ENCODE measurements around the gene FAM171A2.
"Not testable (repeated sequence)": the region's sequence is repeated elsewhere in the genome, so short reads cannot be mapped to it uniquely, and the experiment has no call there.

Gene FAM171A2

DNA sequence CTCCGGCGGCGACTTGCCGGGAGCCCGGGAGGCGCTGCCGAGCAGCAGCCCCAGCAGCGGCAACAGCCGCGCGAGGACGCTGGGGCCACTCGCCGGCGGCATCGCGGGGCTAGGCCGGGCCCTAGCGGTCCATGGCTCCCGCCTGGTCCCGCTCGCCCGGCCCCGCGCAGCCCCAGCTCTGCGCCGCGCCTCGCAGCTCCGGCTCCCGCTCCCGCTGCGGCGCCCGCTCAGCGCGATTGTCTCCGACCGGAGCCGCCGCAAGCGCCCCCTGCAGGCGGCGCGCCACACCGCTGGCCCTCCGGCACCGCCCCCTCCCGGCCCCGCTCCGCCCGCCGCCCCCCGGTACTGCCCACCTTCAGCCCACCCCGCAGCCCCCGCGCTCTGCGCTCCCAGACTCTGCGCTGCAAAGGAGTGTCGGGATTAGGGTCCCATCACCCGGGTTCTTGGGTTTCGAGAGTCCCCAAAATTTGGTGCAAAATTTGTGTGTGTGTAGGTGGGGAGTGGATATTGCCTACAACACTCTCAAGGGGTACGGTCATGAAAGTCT lies at the start of gene FAM171A2:
TSS of gene FAM171A2 (minus strand) at position 241 of the 547 bp plus-strand sequence. CDS start at position 102, 139 bp downstream.
- DNase-seq, result peak; percentile 26

DNA sequence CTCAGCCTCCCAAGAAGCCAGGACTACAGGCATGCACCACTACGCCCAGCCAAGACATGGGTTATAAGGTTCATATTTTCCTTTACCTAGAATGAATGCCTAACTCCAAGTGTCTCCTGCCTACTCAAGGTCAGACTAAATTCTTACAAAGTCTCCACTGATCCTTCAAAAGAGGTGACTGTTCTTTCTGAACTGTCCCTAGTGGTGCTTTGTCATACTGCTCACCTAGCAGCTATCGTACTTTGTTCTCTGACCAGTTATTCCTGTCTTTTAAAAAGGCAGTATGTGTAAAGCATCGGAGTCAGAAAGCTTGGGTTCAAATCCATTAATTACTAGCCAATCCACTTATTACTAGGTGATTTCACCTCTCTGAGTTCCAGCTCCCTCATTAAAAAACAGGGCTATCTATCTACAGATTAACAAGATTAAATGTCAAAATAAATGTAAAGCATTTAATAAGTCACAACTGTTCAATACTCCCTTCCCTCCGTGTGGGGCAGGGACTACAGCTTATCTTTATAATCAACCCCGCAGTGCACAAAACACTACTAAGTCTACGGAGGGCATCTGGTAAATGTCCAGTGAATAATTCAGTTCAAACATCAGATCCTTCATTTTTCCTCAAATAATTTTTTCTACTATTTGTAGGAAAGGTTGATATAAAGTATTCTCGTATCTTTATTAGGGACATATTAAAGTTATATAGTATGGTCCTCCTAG lies 45.8 kb upstream of the FAM171A2 start:
- DNase-seq, result no peak

DNA sequence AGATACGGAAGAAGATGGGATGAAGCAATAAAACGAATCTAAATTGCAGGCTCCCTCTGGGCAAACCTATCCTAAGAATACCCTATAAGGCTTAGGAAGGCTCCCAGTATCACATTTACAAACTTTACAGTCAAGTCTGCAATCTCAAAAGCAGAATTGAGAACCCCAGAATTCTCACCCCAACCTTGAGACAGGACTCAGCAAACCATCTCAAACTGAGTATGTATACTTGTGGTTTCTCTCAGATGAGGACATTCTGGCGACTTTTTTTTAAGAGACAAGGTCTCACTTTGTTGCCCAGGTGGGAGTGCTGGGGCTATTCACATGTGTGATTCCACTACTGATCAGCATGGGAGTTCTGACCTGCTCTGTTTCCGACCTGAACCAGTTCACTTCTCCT lies 45.1 kb upstream of the FAM171A2 start:
- DNase-seq, result no peak

DNA sequence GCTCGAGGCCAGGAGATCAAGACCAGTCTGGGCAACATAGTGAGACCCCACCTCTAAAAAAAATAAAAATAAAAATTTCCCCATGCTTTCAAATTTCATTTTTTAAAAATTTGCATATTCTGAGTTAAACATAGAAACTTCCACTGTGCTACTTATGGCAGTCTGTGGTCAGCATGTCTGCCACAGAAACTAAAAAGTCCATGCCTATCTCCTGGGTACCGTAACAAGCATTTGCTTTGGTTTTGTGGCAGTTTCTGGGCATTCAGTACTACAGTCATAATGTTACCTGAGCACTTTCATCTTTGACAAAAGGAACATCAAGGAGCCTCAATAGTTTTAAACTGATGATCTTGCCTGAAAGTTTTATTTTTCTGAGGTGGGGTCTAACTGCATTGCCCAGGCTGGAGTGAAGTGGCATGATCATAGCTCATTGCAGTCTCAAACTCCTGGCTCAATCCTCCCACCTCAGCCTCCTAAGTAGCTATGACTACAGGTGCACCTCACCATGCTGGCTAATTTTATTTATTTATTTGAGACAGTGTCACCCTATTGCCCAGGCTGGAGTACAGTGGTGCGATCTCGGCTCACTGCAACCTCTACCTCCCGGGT lies 39.0 kb upstream of the FAM171A2 start:
- DNase-seq, result no peak

DNA sequence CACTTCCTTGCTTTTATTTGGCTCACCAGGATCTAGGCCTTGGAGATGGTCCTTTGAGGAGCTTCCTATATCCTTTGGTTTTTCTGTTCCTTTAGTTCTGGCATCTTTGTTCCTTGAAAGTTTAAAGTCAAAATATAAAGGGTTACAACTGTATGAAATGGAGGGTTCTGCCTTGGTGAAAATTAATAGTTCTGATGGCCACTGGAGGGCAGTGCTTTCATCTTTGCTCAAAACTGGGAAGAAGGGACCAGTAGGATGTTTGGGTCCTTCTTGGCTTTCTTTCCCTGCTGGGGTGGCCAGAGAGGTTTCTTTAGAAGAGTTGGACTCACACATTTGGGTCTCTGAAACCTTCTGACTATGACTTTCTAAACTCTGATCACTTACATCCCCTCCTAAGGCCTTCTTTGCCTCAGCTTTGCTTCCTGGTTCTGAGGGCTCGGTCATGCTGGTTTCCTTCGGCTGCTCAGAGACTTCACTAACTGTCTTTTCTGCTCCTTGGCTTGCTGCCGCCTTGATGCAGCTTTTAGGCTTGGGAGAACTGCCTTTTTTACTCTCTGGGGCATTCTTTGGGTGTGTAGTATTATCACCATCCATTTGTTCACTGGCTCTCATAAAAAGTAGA lies 36.7 kb upstream of the FAM171A2 start:
- DNase-seq, result no peak

DNA sequence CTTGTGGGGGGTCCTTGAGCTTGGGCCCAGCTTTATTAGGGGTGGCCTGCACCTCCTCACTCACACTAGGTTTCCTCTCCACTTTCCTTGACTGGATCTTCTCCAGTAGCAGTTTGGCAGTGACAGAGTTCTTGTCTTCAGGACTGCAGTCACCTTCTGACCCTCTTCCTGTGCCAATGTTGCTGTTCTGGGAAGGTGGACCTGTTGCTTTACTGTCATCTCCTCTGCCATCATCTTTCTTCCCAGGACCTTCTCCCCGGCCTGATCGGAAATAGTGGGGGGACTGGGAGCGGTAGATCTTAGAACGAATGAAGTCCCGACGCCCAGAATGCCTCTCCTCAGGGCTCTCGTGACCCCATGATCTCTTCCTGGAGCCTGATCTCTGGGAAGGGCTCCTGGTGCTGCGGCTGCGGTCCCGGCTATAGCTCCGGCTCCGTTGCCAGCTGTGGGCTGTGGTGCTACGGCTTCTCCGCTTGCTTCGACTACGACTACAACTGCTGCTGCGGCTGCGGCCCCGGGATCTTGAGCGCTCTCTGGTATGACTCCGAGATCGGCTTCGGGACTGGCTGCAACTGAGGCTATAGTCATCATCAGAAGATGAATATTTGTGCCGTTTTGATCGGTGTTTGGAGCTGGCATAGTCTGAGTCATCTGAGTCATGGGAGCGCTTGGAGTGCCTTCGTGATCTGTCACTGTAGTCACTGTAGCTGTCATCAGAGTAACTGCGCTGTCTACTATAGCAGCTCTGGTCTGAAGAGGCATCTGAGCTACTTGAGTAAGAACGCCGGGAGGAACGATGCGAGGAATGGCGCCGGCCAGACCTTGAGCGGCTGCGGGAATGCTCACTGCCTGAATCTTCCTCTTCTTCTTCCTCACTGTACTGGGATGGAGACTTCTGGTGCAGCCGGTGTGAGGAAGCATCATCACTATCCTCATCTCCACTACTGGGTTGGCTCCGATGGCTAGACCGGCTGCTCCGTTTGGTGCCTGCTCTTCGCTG lies 35.3 kb upstream of the FAM171A2 start:
- no peak for DNase-seq

DNA sequence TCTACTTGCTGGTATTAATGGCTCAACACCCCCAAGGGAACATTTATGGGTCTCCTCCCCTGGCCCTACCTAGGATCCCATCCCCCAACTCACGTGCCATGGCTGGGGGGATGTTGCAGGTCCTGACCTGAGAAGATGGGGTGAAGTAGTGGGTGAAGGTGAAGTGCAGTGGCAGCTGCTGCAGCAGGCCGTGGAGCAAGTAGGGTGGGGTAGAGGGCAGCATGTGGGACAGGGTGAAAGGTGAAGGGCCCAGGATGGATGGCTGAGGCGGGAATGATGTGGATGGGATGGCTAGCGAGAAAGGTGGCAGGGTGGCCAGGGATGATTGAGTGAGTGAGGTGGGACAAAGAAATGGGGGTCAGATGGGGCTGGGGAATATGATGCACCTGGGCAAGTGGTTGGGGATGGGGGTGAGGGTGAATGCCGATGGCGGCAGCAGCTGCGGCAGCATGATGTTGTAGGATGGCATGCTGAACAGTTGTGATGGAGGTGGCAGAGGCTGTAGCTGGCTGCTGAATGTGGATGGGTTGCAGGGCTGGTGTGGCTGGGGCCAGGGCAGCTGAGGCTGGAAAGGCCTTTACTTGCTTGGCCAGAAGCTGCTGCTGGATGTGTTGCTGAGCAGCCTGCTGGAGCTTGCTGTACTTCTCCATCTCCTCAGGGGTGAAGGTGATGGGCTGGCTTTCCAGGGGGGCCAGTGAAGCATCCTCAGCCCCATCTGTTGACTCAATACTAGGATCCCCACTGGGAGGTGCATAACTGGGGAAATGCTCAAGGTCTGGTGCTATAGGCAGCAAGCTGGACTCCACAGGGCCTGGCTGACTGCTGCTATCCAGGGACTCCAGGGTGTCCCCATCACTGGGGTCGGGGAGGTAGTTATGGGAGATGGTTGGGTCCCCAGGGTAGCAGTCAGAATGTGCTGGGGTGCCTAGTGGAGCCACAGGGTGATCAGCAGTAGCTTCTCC lies 34.1 kb upstream of the FAM171A2 start:
- DNase-seq, result no peak

DNA sequence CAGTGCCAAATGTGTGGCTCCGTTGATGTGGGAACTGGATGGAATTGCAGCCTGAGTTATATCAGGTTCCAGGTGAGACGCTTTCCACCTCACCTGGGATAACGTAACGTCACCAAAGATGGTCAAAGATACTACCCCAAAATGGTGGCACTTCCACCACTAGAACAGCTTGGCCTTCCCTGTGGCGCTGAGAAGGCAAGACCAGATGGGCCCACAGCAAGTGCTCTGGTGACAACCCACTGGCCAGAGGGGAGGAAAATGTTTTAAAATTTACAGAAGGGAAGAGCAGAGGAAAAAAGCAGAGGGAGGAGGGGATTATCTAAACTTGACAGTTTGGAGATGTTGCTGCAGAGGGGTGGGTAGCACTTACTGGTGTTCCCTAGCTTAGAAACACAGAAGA lies 33.3 kb upstream of the FAM171A2 start:
- DNase-seq, result no peak

DNA sequence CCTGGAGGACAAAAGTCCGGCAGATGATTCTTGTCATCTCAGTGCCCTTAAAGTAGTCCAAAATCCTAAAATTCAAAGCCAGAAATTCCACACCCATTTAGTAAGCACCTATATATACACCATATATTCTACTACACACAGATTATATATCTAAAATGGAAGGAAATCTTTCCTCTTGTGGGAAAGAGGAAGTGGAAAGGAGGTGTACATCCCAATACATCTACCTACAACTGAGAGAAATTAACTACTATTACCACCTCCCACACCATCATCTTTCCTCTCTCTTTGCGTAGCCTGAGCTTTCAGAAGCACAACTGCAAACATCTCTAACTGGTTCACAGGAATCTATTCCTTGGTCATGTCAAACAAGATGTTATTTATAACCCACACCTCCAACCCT lies 31.2 kb upstream of the FAM171A2 start:
- no peak for DNase-seq

DNA sequence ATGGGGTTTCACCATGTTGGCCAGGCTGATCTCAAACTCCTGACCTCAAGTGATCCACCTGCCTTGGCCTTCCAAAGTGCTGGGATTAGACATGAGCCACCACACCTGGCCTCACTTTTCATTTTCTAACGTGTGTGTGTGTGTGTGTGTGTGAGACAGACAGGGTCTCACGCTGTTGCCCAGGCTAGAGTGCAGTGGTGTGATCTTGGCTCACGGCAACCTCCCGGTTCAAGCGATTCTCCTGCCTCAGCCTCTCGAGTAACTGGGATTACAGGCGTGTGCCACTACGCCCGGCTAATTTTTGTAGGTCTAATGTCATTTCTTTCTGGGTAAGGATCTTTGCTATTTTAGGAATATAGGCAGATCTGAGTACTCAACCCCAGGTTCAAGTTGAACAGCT lies 30.5 kb upstream of the FAM171A2 start:
- not testable (repeated sequence) for DNase-seq

DNA sequence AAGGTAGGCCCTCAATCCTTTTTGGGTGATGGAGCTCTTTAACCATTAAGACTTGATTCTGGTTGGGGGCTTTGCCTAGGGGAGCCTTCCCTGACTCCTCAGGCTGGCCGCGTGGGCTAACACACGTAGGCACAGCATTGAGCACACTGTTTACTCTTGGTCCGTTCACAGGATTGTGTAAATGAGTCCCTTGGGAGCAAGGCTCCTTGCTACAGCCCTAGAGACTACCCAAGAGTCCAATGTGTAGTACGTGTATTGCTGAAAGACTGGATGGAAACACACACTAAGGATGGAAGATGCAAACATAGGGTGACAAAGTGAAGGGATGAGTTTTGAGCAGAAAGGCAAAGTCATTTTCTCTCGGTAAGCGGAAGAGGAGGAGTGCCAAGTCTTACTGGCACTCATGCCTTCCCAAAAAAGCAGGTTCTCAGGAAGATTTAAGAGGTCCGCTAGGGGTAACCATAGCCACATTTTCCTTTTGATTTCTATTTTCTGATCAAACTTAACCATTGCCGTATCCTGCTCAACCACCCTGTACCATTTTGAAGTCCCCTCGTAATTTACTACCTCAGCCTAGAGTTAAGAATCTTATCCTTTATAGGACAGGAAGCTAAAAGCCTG lies 26.7 kb upstream of the FAM171A2 start:
- no peak for DNase-seq

DNA sequence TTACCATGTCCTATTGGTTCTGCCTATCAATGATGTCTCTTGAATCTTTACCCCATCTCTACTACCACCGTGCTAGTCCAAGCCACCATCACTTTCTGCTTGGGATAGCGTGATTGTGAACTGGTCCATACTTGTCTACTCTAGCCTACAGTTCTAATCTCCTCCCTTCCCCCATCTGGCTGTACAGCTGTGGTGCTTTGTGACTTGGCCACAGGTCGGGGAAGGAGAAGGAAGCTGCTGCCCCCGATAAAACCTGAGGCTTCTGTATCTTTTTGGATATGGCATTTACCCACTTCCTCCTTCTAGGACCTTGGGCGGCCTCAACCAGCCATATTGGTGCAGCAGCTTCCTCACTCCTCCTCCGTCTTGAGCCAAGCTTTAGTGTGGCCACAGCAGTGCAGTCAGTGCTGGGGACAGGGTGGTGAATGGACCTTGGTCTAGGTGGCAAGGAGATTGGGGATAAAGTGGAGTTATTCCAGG lies 26.1 kb upstream of the FAM171A2 start:
- DNase-seq, result no peak

DNA sequence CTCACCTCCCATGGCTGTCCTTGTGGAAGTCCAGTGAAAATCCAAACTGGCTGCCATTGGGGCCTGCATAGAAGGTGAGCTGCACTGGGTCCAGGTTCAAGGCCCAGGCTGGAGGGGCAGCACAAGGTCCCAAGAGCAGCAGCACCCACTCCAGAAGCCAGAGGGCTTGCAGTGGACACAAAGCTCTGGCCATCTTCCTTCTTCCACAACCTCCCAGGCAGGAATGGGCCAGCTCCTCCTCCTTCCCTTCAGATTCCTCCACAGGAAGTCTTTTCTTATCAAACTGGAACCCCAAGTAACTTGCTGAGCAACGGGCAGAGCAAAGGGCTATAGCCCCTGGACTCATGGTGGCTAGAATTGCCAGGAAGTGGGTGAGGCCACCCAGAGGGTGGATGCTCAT lies 25.6 kb upstream of the FAM171A2 start, which contains the start of gene ITGA2B:
TSS of gene ITGA2B (minus strand) at position 369 of the 400 bp plus-strand sequence. CDS start at position 193, 176 bp downstream.
- DNase-seq, result no peak

DNA sequence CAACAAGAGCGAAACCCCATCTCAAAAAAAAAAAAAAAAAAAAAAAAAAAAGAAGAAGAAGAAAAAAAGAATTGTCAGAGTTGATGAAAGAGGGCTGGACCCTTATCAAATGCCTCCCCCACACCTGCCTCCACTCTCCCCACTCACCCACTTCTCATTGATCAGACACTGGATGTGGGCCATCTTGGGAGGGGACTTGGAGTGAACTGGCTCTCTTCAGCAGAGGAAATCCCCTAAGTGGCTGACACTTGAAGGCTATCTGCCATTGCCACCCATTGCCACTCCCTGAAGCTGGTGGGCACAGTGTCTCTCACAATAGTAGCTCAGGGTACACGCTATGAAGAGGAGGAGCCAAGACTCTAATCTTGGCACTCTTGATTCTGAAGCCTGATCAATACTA lies 24.2 kb upstream of the FAM171A2 start:
- no peak for DNase-seq

DNA sequence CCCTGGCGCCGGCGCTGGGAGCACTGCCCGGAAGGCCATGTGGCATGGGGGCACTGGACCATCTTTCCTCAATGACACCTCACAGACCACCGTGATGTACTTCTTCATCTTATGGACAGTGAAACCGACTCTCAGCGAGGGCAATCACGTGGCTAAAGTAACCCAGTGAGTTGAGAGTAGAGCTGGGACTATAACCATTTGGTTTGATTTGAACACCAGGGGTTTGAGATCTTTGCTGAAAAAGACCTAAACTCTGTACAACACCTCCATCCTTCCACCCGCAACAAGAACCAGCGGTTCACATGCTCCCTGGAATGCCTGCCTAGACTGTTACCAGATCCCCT lies 22.5 kb upstream of the FAM171A2 start:
- DNase-seq, result no peak

DNA sequence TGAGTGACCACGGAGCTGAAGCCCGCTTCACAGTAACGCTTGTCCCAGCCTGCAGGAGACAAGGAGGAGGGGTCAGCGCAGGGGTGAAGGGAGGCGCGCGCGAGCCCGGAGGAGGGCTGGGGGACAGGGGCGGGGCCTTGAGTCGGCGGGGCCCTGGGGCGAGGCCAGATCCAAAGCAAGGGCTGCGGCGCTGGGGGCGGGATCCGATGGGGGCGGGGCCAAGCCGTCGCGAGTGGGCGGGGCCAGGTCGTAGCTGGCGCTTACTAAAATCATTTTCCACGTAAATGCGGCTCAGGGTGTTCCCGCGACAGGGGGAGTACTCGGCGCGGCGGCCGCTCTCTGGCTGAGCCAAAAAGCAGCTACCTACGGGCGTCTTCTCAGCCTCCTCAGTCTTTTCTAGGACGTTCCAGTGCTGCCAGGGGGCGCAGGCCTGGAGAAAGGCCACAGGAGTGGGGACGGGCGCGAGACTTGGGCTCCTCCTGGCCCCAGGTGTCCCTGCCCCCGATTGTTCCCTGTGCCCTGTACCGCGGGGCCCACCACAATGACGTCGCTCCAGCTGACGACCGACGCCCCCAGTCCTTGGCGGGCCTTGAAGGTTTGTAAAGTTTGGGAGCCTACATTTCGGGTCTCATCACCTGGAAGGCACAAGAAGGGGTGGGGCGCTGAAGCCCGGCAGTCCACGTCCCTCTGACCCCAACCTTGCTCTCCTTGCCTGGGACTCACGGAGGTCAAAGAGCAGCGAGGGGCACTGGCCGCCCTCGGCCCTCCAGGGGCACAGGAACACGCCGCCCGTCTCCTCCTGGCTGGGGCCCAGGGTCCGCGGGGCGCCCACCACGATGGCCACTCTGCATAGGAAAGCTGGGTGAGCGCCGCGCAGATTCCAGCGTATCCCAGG lies 21.9 kb upstream of the FAM171A2 start:
- DNase-seq, result peak; percentile 18

DNA sequence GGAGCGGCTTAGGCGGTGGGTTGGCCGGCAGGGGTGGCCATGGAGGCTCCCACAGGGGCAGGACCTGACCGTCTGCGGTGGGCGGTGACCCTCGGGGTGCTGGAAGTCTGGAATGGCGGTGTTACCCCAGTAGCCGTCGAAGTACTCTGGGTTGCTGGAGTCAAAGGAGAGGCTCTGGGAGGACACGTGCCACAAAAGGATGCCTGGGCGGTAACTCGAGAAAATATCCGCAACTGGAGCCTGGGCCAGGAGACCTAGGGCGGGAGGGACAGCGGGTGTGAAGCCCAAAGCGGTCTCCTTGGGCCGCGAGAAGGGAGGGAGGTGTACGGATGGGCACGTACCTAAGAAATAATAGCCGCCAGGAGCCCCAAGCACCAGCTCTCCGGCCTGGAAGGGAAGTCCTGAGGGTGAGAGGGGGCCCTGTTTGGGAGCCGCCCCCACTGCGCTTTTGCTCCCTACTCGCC lies 21.2 kb upstream of the FAM171A2 start:
- DNase-seq, result no peak

DNA sequence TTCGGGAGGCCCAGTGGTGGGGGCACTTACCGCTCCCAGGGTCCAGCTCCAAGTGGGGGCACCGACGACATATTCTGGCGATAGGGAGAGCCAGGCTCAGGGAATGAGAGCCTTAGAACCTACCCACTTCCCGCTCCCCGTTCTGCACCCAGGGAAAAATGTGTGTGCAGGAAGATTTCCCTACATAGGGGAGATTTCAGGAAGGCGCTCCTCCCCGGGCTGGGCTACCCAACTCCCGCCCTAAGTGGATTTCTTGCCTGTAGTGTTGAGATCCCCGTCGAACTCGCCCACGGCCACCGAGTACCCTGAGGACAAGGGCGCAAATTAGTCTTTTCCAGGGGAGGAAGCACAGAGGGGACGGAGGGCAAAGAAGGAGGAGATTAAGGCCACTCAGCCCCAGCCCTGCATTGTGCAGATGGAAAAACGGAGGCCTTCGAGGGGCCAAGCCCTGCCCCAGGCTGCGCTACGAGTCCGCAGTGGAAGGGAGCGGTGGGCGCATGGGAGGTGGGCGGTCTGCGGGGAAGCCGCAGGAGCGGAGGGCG lies 20.7 kb upstream of the FAM171A2 start:
- DNase-seq, result no peak

DNA sequence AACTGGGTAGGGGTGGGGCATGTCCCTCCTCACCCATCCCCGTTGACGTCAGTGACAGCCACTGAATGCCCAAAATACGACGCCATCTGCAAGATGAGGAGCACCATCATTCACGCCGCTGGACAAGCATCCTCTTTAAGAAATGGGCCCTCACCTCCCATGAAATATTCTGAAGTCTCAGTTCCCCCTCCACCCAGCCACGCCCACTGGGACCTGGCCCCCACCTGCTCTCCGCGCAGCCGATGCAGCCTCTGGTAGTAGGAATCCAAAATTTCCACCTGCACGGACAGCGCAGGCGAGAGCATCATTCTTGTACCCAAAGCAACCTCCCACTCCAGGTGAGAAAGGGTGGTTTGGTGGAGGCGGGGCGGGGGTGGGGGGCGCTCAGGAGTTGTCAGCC lies 20.2 kb upstream of the FAM171A2 start:
- no peak for DNase-seq
